ENCODE results near the gene SLC4A9.

Gene SLC4A9

DNA sequence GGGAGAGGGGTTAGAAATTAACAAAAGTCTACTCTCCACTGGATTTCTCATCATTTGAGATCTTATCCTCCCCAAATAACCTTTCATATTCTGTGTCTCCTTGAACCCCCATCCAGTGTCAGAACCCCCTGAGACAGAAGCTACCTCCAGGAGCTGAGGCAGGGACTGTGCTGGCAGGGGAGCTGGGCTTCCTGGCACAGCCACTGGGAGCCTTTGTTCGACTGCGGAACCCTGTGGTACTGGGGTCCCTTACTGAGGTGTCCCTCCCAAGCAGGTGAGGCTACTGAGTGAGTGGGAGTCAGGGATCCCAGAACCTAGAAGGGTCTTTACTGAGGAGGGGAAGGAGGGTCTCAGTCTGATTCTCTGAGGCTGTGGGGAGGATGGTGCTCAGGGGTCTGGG, 1.9 kb downstream of the SLC4A9 start:
- no peak for DNase-seq (ENCODE audit: low read depth)

DNA sequence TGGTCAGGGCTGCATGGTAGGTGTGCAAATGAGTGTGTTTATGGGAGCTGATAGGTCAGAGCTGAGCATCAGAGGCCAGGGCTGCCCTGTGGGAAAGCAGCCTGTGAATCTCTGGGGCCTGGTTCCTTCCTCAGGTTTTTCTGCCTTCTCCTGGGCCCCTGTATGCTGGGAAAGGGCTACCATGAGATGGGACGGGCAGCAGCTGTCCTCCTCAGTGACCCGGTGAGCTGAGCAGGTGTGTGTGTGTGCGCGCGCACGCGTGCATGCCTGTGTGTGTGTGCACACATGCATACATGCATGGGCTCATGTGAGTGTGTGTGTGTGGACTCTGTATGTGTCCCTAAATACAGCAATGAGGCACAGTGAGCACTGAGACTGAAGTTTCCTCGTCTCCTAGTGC, 2.3 kb downstream of the SLC4A9 start:
- DNase-seq (ENCODE audit: low read depth) = no peak

DNA sequence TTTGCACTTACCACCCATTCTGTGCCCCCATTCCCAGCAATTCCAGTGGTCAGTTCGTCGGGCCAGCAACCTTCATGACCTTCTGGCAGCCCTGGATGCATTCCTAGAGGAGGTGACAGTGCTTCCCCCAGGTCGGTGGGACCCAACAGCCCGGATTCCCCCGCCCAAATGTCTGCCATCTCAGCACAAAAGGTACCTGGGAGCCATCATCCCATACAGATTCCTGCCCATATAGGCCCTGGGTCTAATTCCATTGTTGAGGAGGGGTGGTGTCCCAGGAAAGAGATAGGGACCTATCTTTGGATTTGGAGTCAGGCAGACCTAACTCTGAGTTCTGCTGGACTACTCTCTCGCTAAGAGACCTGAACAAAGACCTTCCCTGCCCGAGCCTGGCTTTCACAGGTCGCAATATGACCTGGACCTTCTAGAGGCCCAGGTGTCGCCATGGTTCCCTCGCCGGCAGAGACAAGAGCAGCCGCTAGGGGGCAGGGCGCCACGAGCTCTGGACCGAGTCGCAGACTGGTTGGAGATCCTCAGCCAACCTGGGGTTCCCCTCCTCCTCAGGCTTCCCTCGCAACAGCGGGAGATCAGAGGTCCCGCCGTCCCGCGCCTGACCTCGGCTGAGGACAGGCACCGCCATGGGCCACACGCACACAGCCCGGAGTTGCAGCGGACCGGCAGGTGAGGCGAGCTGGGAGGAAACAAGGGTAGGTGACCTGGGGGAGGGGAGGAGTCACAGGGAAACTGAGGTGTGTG, 3.1 kb downstream of the SLC4A9 start:
- DNase-seq (ENCODE audit: low read depth) = peak; percentile 73

- DNase-seq (ENCODE audit: low read depth) = no peak
These were observed 3.9 kb downstream of the SLC4A9 start for GRCh38 chr5:140363631-140364471.

- no peak for DNase-seq (ENCODE audit: low read depth)
These were observed 4.4 kb downstream of the SLC4A9 start for GRCh38 chr5:140364472-140364765.

GRCh38 chr5:140365282-140365681, 5.3 kb downstream of the SLC4A9 start:
- DNase-seq (ENCODE audit: low read depth) = no peak

GRCh38 chr5:140365941-140366340, 5.9 kb downstream of the SLC4A9 start:
- DNase-seq (ENCODE audit: low read depth) = no peak

GRCh38 chr5:140366589-140367255, 6.7 kb downstream of the SLC4A9 start:
- no peak for DNase-seq (ENCODE audit: low read depth)

GRCh38 chr5:140367256-140368013, 7.4 kb downstream of the SLC4A9 start:
- no peak for DNase-seq (ENCODE audit: low read depth)

- no peak for DNase-seq (ENCODE audit: low read depth)
These were observed 11.6 kb downstream of the SLC4A9 start for GRCh38 chr5:140371356-140372151.

GRCh38 chr5:140372971-140373487, 13.0 kb downstream of the SLC4A9 start:
- peak; percentile 10 for DNase-seq (ENCODE audit: low read depth)

GRCh38 chr5:140381351-140381750, 21.4 kb downstream of the SLC4A9 start:
- DNase-seq (ENCODE audit: low read depth) = no peak

DNA sequence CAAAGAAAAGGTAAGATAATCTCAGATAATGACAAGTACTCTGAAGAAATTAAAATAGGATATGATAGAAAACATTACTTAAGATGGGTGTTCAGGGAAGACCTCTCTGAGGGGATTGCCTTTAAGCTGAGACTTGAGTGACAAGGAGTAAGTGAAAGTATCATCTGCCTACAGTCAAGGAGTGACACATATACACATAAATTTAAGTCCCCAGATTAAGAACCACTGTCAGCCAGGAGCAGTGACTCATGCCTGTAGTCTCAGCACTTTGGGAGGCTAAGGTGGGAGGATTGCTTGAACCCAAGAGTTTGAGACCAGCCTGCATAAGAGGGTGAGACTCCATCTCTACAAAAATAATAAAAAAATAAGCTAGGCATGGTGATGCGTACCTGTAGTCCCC, 22.0 kb downstream of the SLC4A9 start:
- no peak for DNase-seq (ENCODE audit: low read depth)

GRCh38 chr5:140382866-140383265, 22.9 kb downstream of the SLC4A9 start:
- no peak for DNase-seq (ENCODE audit: low read depth)

GRCh38 chr5:140383300-140383699, 23.3 kb downstream of the SLC4A9 start:
- DNase-seq (ENCODE audit: low read depth) = no peak

DNA sequence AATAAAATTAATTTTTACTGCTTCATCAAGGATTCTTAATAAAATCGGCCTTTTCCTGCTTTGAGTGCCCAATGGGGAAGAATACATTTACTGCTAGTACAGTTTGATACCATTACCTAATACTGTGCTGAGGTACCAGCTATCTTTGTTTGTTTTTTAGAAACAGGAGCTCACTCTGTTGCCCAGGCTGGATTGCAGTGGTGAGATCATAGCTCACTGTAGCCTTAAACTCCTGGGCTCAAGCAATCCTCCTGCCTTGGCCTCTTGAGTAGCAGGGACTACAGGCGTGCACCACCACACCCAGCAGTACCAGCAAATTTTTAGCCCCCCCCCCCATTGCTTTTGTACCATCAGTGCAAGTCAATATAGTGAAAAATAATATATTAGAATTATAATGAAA, 28.1 kb downstream of the SLC4A9 start:
- no peak for DNase-seq (ENCODE audit: low read depth)

GRCh38 chr5:140391312-140391711, 31.3 kb downstream of the SLC4A9 start:
- no peak for DNase-seq (ENCODE audit: low read depth)

- DNase-seq (ENCODE audit: low read depth) = no peak
These were observed 31.7 kb downstream of the SLC4A9 start for GRCh38 chr5:140391732-140392131.

DNA sequence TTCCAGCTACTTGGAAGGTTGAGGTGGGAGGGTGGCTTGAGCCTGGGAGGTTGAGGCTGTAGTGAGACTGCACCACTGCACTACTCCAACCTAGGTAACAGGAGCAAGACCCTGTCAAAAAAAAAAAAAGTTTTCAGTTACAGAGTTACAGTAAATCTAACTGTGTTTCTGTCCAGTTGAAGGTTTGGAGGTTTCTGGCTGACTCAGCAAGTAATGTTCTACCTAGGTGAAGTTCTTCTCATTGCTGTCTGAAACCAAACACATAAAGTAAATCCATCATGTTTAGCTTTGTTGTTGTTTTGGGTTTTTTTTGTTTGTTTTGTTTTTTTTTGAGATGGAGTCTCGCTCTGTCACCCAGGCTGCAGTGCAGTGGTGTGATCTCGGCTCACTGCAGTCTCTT, 33.7 kb downstream of the SLC4A9 start:
- DNase-seq (ENCODE audit: low read depth) = no peak

DNA sequence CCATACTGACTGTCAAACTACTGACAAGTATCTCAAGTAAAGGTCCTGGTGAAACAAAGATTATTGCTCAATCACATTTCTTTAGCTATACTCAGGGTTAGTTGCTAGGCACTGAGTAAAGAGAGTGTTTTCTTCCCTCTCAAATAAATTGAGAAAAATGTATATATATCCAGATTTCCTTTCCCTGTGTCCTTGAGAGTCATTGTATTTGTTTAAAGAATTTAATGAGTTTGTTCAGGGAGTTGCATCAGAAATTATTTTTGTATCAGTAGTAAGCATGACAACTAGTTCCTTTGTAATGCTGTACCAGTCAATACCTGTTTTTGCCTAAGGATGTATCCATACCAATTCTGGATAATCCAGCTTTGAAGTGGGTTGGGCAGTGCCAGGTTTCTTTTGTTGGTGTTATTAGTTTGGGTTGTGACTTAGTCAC, 38.4 kb downstream of the SLC4A9 start:
- DNase-seq (ENCODE audit: low read depth) = no peak
